ENCODE measurements around the gene ATP6V1F.

GRCh38 chr7:128853799-128854198 lies 8.9 kb upstream of the ATP6V1F start:
- TF ChIP-seq POLR2A (IDR thresholded peaks at IDR 0.05) (no peak), CTCF (IDR thresholded peaks at IDR 0.05) (no peak)
